GM04504 (cell line): ENCODE data around the gene CFAP61.
"Not testable (repeated sequence)": the region's sequence is repeated elsewhere in the genome, so short reads cannot be mapped to it uniquely, and the experiment has no call there.

Experiments used
- DNase-seq: peaks from one replicate; pipeline ENCODE4 v3.0.0-alpha.2; 2012; ENCODE audit warnings: low read depth

Gene CFAP61

DNA sequence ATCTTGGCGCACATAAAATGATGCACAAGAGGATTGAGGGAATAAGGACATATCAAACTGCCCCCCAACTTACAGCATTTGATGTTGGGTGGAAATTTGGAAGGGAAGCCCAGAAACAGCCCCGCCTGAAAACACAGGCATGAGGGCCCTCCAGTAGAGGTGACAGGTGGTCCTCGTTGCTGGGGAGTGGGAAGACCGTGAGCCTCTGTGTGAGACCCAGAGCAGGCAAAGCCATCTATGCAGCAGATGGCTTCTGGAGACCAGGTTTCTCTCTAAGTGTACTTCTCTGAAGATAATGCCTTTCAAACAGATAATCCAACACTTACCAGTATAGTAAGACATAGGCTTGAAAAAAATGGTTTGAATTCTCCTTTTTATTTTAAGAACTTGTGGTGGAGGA, 183.3 kb downstream of the CFAP61 start:
- DNase-seq = no peak

DNA sequence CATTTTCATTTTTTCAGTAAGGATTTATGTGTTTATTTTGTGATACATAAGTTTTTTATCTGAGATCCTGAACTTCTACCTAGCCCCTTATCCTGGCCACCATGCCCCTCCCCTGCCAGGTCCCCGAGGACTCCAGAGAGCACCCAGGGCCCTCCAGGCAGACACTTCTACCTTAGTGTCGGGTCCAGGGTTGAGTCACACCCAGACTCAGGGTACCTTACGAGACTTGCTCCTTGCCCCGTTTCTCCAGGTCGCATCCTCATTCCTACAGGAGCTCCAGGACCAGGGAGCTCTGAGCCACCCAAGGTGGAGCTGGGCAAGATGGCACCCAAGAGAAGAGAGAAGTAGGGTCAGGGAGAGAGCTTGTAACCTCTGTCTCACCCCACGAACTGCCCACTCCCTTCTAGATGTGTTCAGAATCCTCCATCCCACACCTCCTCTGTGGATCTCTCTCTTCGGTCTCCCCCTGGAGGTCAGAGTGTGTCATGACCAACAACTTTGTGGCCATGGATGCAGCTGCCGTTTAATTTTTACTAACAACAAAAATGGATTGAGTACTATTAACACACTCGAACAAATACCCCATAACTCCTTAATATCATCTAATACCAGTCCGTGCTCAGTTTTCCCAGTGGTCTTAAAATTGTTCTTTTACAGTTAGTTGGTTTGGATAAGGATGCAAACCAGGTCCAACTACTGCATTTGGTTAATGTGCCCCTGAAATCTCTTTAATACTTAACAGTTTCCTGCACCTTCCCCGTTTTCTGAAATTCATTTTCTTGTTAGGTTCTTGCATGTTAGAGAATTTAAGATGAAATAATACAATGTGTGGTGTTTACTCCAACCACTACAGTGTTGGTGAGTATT, 185.0 kb downstream of the CFAP61 start:
- peak; percentile 15 for DNase-seq

DNA sequence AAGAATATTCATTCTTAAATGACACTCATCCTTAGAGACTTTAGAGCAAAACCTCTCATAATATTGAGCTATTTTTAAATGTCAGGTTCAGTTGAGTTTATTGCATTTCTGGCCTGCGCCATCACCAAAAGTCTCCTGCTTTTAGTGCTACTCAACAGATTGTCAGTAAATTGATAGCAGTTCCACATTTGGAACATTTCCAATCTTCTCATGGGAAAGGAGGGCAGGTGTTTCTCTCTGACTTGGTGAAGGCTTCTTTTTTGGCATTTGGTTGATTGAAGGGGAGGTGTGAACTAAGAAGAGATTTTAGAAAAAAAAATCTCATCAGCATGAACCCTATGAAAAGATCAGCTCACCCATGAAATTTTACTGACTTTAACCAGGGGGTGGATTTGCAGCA, 189.6 kb downstream of the CFAP61 start:
- DNase-seq = no peak

DNA sequence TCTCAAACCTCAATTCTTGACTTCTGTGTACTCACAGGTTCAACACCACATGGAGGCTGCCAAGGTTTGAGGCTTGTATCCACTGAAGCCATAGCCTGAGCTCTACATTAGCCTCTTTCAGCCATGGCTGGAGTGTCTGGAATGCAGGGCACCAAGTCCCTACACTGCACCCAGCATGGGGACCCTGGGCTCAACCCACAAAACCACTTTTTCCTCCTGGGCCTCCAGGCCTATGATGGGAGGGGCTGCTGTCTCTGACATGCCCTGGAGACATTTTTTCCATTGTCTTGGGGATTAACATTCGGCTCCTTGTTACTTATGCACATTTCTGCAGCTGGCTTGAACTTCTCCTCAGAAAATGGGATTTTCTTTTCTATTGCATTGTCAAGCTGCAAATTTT, 192.1 kb downstream of the CFAP61 start:
- not testable (repeated sequence) for DNase-seq

DNA sequence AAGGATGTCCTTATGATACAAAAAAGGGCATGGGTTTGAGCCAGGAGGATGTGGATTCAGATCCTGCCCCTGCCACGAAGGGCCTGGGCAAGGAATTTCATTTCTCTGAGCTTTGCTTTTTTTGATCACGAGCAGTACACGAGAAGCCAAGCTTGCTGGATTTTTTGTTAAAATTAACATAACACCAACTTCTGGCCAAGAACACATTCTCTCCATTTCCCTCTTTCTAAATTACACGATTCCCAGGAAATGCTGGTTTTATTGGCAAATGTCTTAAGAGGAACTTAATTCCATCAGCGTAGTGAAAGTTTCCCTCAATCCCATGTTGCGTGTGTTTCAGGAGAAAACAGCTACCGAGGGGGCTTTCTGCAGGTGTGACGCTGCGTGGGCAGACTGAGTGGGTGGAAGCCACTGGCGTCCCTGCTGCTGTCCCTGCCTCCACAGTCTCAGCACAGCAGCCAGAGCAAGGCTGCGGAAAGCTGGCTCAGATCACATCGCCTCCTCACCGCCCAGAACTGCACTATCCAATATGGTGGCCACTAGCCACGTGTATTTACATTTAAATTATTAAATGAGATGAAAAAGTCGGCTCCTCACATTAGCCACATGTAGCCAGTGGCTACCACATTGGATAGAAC, 194.8 kb downstream of the CFAP61 start:
- no peak for DNase-seq

DNA sequence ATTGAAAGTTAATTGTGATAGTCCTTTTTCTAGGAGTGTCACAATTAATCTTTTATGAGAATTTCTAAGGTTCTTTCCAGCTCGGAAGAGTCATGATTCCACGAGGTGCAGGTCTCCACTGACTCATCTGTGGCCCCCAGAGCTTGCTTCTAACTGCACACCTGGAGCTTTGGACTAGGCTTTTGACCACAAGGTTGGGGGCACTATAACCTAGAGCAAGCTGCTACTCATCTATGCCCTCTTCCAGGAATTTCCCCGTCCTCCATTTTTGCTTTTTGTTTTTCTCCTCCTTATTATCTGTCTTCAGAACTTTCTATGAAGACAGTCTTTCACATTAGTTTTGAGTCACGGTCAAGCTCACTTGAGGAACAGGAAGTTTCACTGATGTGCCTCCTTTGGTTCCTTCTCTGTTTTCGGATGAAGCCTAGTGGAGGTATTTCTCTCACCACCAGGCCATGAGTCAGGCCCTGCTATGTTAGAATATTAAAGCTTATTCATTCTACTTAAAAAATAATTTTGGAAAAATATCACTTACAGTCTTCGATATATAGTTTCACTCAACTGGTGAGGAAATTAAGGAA, 196.4 kb downstream of the CFAP61 start:
- no peak for DNase-seq

DNA sequence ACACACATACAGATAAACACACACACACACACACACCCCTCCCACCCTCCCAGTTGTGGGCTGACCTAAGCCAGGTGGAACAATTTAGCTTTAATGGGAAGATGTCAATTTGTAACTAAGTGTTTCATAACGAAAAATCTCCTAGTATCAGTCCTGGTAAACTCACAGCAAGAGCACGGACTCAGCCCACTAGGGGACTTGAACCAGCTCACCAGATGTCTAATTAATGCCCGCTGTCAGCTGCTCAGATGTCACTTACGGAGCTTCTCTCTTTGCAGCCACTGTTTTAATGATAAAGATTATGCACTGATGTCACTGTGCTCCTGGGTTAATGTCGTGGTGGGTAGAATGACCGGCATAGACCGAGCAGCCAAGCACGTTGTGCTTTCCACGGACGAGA, 199.0 kb downstream of the CFAP61 start:
- no peak for DNase-seq

DNA sequence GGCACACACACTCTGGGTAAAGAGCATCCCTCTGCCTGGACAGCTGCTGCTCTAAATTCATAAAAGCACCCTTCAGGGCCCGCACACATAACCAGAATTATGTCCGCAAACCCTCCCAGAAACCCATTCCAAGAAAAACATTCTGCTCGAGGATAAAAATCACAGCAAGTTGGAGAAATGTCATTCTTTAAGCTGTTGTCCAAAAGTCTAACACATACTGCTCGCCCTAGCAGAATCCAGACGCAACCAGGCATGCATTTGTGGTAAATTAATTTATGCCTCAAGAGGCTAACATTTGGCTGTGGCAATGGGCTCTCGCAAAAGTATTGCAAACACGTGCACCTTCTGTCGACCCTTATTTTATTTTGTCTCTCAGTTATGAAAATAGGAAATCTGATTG, 199.5 kb downstream of the CFAP61 start:
- no peak for DNase-seq

DNA sequence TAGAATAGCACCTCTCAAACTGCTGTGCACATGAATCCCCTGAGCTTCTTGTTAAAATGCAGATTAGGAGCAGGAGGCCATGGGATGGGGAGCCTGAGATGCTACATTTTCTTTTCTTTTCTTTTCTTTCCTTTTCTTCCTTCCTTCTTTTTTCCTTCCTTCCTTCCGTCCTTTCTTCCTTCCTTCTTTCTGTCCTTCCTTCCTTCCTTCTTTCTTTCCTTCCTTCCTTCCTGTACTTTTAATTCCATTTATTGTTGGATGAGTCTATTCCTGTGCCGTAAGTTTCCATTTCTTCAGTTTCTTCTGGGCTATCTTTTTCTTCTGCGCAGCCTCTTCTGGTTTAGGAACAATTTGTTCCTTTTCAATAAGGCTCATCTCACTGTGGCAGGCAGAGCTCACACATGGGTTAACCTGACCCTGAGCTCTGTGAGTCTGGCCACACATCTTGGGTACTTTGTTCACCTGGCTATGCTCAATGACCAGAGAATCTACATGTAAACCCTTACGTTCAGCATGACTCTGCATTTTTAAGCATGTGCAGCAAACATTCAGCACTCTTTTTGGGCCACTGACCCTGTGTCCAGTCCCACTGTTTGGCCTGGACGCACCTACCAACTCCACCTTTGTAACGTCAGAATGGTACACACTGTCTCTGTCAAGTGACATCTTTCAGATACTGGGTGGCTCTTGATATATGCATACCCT, 200.9 kb downstream of the CFAP61 start:
- no peak for DNase-seq

DNA sequence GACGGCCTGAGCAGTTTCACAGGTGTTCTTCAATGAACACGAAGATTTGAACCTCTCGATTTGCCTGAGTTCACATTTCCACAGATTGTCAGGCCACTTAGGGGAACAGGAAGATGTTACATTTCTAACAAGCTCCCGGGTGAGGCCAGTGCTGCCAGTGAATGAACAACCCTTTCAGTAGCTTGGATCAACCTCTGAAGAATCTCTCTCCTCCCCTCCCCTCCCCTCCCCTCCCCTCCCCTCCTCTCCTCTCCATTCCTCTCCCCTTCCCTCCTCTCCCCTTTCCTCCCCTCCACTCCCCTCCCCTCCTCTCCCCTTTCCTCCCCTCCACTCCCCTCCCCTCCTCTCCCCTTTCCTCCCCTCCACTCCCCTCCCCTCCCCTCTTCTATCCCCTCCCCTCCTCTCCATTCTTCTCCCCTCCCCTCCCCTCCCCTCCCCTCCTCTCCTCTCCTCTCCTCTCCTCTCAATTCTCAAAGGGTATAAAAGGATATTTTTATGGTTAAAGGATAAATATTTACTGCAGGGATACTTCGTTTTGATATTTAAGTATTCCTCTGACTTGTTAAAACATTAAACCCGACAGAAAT, 201.5 kb downstream of the CFAP61 start:
- no peak for DNase-seq

DNA sequence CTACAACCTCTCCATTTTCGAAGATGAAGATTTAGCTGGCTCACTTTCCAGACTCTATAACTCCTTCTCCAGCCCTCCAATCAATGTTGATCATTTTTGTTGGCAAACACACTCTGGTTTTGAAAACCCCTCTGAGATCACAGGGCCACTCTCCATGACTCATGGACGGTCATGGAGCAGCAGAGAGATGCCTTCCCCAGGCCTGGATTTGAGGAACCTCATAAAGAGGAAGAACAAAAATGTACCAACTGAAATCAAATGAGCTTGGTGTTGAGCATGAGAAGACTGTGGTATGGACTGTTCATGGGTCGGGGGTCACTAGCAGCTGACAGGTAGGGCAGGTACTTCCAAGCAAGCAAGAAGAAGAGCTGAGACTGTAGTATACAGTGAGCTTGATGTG, 202.8 kb downstream of the CFAP61 start:
- no peak for DNase-seq

DNA sequence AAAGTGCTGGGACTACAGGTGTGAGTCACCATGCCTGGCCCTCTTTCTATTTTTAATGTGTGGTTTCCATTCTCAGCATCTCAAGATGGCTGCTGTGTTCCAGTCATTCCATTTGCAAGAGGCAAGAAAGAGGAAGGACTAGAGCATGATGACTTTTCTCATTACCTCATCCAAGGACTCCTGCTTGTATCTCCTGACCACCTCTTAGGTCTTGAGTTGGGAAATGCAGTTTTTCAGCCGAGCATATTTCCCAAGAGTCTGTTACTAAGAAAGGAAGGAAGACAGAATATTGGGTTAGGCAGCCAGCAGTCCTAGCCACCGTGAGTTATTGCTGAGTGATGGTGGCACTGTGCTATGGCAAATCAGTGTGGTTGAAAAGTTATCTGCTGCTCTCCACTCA, 207.2 kb downstream of the CFAP61 start:
- no peak for DNase-seq

DNA sequence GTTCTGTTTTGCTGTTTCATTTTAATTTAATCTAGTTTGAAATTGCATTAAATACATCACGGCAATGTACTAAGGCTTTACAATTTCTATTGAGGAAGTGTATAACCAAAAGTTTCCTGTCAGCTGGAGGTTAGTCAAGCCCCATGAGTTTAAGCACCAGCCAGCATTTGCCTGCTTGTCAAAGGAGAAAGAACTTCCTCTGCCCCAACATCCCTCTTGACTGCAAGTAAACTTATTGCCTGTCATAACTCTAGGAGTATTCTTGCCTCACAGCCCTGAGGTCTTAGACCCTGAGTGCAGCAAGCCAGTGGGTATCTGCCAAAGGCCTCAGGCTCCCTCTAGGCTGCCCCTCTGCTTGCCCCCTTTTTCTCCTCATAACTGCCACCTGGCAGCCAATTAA, 208.8 kb downstream of the CFAP61 start:
- DNase-seq = no peak

DNA sequence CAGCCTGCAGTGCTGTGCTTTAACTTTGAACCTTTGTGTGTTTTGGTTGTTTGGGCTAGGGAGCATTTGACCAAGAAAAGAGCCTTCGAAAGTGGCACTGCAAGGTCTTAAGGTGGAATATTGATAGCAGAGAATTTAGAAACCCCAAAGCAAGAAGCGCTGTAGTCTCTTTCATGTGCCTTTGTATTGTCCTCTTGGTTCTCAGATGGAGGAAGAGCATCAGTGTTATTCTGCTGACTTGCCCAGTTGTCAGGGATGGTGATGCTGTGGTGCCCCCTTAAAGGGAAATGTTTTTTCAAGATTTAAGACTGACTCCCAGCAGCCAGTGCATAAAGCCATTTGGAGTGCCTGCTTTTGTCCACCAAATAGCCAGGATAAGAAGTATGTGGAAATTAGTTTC, 212.9 kb downstream of the CFAP61 start:
- DNase-seq = no peak

DNA sequence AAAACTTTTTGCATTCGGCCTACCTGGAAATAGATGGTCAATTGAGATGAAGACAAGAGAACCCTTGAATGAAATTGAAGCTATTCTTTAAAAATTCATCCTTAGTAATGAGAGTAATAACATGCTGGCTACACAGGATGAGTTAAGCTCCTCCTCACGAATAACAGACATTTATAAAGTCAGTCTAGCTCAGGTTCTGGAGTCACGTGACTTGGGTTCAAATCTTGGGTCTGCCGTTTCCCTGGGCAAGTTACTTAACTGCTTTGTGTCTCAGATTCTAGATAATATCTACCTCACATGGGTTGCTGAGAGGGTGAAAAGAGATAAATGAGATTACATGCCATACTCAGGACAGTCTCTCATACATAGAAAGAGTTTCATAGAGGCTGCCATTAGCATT, 214.2 kb downstream of the CFAP61 start:
- DNase-seq = no peak

DNA sequence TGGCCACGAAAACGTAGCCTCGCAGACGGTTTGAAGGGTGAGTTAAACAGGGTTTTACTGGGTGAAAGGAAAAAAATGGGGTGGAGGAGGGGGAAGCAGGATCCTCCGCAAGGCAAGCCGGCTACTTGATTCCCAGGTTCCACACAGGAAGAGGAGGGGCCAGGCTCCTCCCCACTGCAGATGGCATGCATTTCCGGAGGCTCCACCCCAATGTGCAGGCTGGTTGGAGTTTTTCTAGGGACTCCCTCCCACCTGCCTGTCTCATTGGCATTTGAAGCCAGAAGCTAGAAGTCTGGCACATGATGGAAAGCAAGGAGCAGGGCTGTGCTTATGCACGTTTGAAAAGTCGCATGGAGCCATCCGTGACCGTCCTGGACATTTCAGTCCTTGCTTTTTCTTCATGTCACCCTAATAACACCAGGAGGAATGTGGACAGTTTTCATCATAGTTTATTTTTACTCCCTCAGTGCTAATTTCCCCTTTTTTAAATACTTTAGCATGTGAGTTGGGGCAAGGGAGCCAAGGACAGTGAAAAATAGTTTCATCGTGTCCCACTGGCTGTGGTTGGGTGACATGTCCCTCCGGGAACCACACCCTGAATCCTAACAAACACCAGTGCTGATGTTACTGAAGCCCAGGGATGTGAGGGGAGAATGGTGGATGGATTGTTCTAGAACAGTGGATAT, 215.5 kb downstream of the CFAP61 start:
- DNase-seq = no peak

DNA sequence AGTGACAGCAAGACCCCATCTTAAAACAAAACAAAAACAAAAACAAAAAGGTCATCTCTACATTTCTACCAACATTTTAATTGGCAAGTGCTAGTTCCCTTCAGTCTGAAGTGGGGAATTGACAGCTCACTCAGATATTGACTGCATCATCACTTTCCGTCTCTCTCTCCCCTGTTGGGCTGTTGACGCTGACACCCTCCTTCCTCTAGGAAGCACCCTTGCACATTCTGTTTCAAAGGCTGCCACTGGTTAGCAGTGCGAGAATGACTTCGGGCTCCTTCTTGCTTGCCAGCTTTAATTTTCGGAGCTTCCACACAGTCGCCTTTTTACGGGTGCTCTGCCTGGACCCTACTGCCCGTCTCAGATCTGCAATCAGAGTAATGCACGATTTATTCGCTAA, 218.9 kb downstream of the CFAP61 start:
- DNase-seq = no peak

DNA sequence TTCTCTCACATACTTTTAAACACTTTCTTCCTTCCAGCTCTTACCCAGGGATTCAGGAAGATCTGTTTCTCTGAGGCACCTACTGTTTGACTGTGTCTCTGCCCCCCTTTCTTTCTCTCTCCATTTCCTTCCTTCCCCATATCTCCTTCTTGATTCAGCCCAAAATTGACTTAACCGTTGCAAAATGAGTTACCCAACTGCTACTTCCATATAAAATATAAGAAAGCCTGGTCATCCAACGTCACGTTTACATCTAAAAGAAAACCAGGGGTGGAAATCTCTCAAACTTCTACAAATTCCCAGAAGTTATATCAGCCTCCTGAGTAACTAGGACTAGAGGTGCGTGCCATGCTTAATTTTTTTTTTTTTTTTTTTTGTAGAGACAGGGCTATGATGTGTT, 220.4 kb downstream of the CFAP61 start:
- DNase-seq = no peak

DNA sequence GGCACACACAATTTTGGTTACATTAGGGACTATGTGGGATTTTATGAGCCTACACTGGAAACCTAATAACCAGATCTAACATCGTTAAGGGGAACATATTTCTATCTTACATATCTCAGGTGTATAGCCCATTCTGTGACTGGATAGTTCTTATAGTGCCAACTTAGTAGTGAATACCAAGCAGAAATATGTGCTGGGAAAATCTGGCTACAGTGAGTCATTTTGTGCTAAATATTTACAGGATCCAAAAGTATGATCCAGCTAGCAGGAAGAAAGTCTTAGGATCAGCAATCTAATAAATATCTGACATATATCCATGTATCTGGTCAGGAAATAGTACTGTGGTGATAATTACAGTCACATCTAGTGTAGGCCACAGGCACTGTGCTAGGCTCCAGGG, 221.0 kb downstream of the CFAP61 start:
- no peak for DNase-seq

DNA sequence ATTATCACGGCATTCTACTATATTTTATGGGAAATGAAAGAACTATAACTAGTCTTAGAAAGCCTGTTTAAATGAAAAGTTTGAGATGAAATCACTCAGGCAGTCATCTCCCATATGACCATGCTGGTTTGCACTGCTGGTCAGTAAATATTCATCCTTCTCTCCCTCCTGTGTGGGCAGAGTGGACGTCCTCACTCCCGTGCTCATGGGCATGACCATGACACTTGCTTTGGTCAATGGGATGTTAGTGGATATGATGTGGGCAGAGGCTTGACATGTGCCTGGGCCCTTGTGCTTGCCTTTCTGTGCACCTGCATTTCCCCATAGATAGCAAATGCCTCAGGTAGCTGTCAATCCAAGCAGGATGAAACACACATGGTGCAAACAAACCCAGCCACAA, 222.5 kb downstream of the CFAP61 start:
- no peak for DNase-seq

DNA sequence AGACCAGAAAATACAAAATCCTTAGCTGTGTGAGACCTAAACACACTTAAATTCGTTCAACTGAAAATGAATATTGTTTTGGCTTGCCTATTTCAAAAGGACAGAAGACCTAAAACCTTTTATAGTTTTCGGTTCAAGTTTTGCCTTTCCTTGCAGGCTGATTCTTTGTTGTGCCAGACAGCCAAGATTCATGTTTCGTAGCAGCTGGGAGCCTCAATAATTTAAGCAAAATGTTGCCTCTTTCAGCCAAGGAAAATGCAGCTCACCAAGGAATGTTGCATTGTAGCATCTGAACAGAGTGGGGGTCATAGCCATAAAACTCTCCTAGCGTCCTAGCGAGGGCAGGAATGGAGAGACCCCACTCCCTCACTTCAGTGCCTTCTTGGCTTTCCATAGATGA, 223.3 kb downstream of the CFAP61 start:
- no peak for DNase-seq
